Retinal pigment epithelial cell (primary cell): ENCODE measurements around the gene TAPBP.

Experiments
- DNase-seq: peaks from one replicate; pipeline ENCODE4 v3.0.0-alpha.2; 2010; ENCODE audit warnings: low read depth
- H3K4me3 ChIP-seq: 2 replicates; pipeline ENCODE4 v1.5.1; 2011; ENCODE audit warnings: mild to moderate bottlenecking, low read length, control low read depth, moderate library complexity
- TF ChIP-seq, protein P1 (sequence below): conservative IDR thresholded peaks from 2 replicates; pipeline ENCODE4 v1.5.1; 2011; ENCODE audit warnings: low read depth, low read length, control low read depth, inconsistent platforms

TAPBP gene

DNA sequence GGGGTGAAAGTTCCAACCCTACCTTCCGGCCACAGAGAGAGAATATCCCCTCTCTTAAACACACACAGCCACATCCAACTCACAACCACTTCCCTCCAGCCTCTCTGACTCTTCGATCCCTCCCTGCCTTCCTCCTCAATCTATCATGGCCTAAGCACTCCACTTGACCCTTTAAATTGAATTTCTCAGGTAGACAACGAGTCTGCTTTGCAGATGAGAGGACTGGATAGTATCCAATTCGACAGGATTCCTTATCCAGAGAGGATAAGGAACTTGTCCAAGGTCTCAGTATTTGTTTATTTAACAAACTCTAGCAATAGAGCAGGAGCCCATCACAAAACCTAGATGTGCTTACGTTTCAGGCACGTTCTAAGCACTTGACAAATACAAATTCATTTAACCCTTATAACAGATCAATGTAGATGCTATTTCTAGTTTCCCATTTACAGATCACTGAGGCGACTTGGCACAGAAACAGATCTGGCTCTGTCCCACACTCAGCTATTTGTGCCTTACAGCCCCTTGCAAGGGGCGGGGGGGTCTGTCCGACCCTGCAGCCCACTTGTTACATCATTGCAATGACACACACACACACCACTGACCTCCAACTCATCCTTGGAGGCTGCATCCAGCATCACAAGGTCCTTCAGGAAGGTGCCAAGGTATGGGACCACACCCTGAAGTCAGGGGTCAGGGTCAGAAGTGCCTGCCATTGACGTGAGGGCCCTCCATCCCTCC is 19.6 kb downstream of the TAPBP start:
- TF ChIP-seq, protein P1, sequence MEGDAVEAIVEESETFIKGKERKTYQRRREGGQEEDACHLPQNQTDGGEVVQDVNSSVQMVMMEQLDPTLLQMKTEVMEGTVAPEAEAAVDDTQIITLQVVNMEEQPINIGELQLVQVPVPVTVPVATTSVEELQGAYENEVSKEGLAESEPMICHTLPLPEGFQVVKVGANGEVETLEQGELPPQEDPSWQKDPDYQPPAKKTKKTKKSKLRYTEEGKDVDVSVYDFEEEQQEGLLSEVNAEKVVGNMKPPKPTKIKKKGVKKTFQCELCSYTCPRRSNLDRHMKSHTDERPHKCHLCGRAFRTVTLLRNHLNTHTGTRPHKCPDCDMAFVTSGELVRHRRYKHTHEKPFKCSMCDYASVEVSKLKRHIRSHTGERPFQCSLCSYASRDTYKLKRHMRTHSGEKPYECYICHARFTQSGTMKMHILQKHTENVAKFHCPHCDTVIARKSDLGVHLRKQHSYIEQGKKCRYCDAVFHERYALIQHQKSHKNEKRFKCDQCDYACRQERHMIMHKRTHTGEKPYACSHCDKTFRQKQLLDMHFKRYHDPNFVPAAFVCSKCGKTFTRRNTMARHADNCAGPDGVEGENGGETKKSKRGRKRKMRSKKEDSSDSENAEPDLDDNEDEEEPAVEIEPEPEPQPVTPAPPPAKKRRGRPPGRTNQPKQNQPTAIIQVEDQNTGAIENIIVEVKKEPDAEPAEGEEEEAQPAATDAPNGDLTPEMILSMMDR, result no peak
- no peak overlapping the region for H3K4me3 ChIP-seq

DNA sequence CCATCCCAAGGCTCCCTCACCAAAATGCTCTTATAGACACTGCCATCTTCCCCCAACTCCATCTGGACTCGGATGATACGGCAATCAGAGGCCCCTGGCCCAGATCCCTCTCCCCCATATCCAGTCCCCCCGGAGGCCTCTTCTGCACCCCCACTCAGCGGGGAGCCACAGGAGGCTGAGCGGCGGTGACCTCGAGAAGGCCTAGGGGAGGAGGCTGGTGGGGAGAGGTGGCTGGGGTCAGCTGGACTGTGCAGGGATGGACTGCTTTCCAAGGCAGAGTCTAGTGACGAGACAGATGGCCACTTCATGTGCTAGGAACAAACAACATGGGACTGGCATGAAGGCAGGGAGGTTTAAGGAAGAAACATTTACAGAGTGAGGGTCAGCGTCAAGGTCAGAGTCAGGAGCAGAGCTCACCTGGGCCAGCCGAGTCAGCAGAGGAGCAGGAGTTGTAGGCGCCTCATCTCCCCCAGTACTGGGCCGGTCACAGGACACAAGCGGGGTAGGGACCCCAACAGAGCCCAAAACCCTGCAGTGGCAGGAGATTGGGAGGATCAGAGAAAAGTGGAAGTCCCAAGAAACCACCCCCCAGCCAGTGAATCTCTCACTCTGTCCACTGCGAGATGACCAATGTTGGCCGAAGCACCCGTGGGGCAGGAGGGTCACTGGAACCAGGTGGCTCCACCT is 20.7 kb downstream of the TAPBP start:
- TF ChIP-seq, protein P1, result no peak
- no peak for DNase-seq
- H3K4me3 ChIP-seq, result no peak overlapping the region

More for the DNA sequence above, 19.6 kb downstream of the TAPBP start:
- no peak for DNase-seq

DNA sequence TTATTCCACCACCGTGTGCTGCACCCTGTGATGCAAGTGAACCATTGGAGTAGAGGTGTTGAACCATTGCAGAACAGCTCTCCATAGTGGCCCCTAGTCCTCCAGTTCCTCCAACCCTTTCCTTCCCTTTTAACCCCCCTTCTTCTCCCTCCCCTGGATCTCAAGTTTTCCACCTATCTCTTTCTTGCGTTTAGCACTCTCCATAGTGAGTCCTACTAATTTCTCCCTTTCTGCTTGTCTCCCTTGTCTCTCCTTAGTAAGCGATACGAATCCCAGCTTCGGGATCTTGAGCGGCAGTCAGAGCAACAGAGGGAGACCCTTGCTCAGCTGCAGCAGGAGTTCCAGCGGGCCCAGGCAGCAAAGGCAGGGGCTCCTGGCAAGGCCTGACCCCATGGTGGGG is 23.4 kb downstream of the TAPBP start:
- no peak for DNase-seq
- H3K4me3 ChIP-seq, result peak overlapping the region; percentile 97
- TF ChIP-seq, protein P1, result no peak

DNA sequence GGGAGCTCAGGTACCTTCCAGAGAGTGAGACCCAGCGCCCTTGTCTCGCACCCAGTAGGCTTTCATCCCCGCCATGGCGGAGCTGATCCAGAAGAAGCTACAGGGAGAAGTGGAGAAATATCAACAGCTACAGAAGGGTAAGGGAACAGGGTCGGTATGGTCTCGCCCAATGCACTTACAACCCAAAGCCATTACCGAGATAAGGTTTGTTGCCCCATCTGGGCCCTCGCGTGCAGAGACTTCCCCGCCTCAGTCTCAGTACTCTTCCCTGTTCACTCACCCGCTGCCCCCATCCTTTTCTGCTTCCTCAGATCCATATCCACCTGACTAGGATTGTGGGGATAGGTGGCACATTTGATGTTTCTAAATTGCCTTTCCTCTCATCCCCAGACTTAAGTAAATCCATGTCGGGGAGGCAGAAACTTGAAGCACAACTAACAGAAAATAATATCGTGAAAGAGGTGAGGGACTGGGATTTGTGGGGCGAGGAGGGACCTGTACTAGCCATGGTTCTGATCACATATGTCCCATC is 24.0 kb downstream of the TAPBP start:
- peak overlapping the region; percentile 97 for H3K4me3 ChIP-seq
- no peak for DNase-seq
- TF ChIP-seq, protein P1, result no peak

DNA sequence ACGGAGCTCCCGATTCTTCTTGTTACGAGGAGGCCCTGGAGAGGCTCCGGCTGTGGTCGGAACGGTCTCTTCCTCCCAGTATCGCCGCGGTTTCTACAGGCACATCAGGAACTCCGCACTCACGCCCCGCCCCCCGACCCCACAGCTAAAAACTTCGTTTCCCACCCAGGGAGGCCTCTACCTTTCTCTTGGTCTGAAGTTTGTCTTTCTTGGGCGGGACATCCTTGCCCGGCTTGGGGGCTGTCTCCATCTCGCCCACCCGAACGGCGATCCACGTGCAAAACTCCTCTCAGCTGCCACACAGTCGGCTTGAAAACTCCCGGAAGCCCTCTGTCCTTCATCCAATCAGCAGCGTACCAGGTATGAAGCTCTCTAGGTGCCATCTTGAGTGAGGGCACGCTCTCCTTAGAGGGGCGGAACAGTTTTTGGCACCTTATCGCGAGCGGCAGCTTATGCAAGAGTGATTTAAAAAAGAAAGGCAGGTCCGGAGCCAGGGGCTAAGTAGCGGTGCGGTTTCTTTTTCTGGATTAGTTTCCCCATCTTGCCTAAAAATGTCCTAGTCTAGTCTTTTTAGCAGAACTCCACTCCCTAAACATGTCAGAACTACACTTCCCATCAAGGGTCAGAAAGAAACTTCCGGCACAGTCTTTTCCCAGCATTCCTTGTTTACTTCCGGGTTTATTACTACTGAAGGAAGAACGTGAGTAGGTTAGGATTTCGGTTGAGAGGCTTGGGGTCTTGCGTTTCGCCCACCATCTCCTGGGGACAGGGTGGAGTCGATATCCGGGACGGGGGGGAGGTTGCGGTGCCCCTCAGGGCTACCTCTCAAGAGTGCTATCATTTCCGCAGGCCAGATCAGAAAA is 24.7 kb downstream of the TAPBP start, which contains the start of the genes PFDN6 and WDR46:
TSS of gene PFDN6 (plus strand) at position 681 of the 863 bp plus-strand sequence. CDS start 256 bp downstream, outside the sequence.
TSS of gene WDR46 (minus strand) at position 319 of the 863 bp plus-strand sequence. CDS start at position 250, 69 bp downstream.
- TF ChIP-seq, protein P1, result no peak
- peak within 1 kb of the TSS; percentile 97 for H3K4me3 ChIP-seq
- peak; percentile 54 for DNase-seq

DNA sequence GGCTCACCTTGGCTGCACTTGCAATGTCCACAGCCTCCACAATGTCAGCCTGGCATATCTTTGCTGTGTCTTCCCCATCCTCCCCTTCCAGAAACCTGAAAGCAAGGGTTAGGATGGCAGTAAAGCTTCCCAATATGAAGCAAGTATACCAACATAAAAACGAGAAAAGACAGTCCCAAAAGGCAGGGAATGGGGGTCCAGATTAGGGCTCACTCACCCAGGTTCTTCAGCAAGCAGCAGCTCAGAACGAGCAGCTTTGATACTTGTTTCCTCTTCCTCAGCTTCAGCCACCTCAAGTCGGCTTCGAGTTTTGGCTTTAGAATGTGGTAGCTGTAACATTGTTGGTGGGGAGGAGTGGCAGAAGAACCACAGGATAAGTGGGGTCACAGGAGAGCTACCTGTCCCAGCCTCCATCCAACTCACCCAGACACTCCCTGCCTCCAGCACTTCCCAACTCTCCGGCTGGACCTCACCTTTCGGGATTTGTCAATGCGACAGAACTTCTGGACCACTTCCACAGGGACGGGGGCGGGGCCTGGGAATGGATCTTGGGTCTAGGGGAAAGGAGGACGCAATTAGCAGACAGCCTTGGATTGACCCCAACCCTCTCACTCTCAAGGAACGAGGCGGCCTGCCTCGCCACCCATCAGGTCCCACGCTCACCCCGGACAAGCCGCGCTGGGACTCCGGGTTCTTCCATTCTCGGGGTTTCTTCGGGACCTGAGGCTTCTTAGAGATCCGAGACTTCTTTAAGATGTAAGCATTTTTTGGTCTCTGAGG is 25.5 kb downstream of the TAPBP start:
- TF ChIP-seq, protein P1, result no peak
- peak overlapping the region; percentile 97 for H3K4me3 ChIP-seq
- DNase-seq, result no peak
